Esophagus muscularis mucosa (tissue), 4 donors: Measurements from ENCODE around the gene SLC16A13. TPM values are rescaled to one million over a fixed set of nuclear protein-coding genes. Genes with fewer than 3 reads are reported as not detected.

Experiments
- DNase-seq: peaks from one replicate; pipeline ENCODE4 v3.0.0-alpha.2; 2017; ENCODE audit errors: extremely low spot score
- H3K27ac ChIP-seq, 4 donors: fragments of 200-600 bp; sonication (generic); replicated peaks in 1 of 4; 1 replicate in 3 of 4; 2 replicates in 1 of 4; pipeline ENCODE4 v1.5.1; 2016 to 2019; ENCODE audit warnings: mild to moderate bottlenecking in 1 of 4
- H3K27me3 ChIP-seq, 4 donors: fragments of 200-600 bp; sonication (generic); one replicate each; pipeline versions ENCODE4 v1.5.1 to v1.6.0; 2016 to 2019
- H3K36me3 ChIP-seq, 4 donors: fragments of 200-600 bp; sonication (generic); one replicate each; pipeline ENCODE4 v1.5.1; 2016 to 2019
- H3K4me1 ChIP-seq, 4 donors: fragments of 200-600 bp; sonication (generic); one replicate each; pipeline ENCODE4 v1.5.1; 2016 to 2019
- H3K4me3 ChIP-seq, 4 donors: fragments of 200-600 bp; sonication (generic); 1 replicate in 2 of 4; 2 replicates in 2 of 4; pipeline ENCODE4 v1.5.1; 2016 to 2019; ENCODE audit warnings: mild to moderate bottlenecking in 4 of 4, moderate library complexity in 1 of 4
- H3K9me3 ChIP-seq, 4 donors: fragments of 200-600 bp; sonication (generic); 1 replicate in 3 of 4; 2 replicates in 1 of 4; pipeline ENCODE4 v1.5.1; 2016 to 2019
- EP300 ChIP-seq: sonication (generic); formaldehyde crosslinking; IDR thresholded peaks from one replicate; pipeline ENCODE4 v1.6.1; 2017; ENCODE audit warnings: antibody characterized with exemption
- POLR2A ChIP-seq: fragments of 450-650 bp; IDR thresholded peaks from one replicate; pipeline ENCODE4 v1.6.1; 2017; ENCODE audit warnings: antibody characterized with exemption, moderate library complexity, mild to moderate bottlenecking, low read depth
- POLR2AphosphoS5 ChIP-seq, 2 donors: sonication (generic); formaldehyde crosslinking; IDR thresholded peaks; one replicate each; pipeline ENCODE4 v1.6.1; 2017; ENCODE audit warnings: antibody characterized with exemption in 2 of 2
- WGBS: methylation state at CpG from one replicate; pipeline ENCODE4 v1.1.5; 2018; 5-methylcytosine and 5-hydroxymethylcytosine counted together
- intact Hi-C: fragments of 100-400 bp; cut with DNase I; formaldehyde crosslinking; loops from one replicate; pipeline ENCODE4 v1.15.1; 2023
- total RNA-seq, 4 donors: library from RNA; depleted of rRNA; stranded (reverse); fragments of >200 nt; gene quantifications; one replicate each; pipeline versions ENCODE4 v1.1.0 to v1.2.1, GENCODE V29; 2016
- TF ChIP-seq, protein P1 (sequence below), 3 experiments: fragments of 200-600 bp in 2 of 3; fragments of 450-650 bp in 1 of 3; sonication (generic) in 2 of 3; IDR thresholded peaks; one replicate each; pipeline ENCODE4 v1.5.1; 2017 to 2019; ENCODE audit warnings: antibody characterized with exemption in 3 of 3, mild to moderate bottlenecking in 2 of 3, moderate library complexity in 1 of 3

The SLC16A13 gene
- total RNA-seq, 4 donors from 2014 or later = 0.19 to 1.2 (median 0.65) TPM

DNA sequence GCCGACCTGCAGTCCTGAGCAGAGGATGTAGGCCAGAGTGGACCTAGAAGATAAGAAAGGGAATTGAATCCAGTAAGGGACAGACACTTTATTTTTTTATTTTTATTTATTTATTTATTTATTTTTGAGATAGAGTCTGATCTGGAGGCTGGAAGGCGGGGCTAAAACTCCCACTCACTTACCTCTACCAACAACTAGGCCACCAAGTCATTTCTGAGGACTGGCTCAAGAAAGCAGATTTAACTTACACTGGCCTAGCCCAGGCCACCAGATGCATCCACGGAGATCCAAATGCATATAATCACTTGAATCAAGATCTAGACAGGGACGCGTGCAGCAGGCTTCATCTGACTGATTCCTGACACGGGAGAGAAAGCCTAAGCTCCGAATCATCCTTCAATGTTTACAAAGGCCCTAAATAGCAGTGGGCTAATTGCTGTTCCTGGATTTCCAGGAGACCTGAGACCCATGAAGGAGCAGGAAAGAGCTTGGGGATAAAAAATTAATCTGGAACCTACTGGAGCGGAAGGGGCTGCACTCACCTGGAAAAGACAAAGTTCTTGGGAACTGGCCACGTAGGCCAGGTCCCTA, 41.1 kb upstream of the SLC16A13 start:
- TF ChIP-seq EP300 (no peak), POLR2A (no peak), POLR2AphosphoS5 (IDR thresholded peaks at IDR 0.05) (no peak)
- TF ChIP-seq, protein P1, sequence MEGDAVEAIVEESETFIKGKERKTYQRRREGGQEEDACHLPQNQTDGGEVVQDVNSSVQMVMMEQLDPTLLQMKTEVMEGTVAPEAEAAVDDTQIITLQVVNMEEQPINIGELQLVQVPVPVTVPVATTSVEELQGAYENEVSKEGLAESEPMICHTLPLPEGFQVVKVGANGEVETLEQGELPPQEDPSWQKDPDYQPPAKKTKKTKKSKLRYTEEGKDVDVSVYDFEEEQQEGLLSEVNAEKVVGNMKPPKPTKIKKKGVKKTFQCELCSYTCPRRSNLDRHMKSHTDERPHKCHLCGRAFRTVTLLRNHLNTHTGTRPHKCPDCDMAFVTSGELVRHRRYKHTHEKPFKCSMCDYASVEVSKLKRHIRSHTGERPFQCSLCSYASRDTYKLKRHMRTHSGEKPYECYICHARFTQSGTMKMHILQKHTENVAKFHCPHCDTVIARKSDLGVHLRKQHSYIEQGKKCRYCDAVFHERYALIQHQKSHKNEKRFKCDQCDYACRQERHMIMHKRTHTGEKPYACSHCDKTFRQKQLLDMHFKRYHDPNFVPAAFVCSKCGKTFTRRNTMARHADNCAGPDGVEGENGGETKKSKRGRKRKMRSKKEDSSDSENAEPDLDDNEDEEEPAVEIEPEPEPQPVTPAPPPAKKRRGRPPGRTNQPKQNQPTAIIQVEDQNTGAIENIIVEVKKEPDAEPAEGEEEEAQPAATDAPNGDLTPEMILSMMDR (IDR thresholded peaks at IDR 0.05) = no peak
- H3K36me3 ChIP-seq = peaks cover 9 to 27% (median 20%) of the 10 kb centered on the region in 4 donors
- DNase-seq = no peak
- H3K4me1 ChIP-seq = peaks cover 8 to 18% (median 16%) of the 10 kb centered on the region in 4 donors
- WGBS = 85% methylated on average over 9 of the region's 9 CpGs
- H3K27me3 ChIP-seq = peaks cover 0 to 41% (median 0%) of the 10 kb centered on the region in 4 donors
- H3K27ac ChIP-seq = no peak overlapping the region
- H3K9me3 ChIP-seq = no peaks in the 10 kb centered on the region
- intact Hi-C loops = no loop called here
- no peak overlapping the region for H3K4me3 ChIP-seq

DNA sequence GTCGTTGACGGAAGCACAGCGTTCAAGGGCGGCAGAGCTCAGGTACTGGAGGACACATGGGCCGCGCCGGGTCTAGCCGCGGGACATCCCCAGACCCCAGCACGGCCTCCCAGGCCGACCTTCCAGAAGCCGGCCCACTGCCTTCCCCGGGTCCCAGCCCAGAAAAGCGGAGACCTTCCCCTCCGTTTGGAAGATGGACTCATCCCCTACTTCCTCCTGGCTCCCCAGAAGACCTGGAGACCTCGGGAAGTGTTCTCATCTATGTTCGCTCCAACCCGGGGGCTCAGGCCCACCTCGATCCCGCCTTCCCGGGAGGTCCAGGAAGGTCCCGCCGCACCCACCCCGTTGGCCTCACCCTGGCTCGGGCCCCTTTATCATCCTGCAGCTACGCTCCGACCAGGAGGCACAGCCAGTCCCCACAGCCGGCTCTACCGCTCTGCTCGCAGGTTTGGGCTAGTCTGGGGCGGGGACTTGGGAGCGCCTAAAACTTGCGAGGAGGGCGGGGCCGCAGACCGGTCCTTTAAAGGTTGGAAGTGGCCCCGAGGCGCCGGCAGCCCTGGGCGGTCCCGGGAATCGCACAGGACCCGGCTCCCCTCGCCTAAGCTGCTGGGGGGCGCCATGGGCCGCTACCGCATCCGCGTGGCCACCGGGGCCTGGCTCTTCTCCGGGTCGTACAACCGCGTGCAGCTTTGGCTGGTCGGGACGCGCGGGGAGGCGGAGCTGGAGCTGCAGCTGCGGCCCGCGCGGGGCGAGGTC, 40.1 kb upstream of the SLC16A13 start, which contains the start of gene ALOX12:
TSS of gene ALOX12 (plus strand) at position 550 of the 756 bp plus-strand sequence. CDS start at position 619, 69 bp downstream.
- no peak within 1 kb of the TSS for H3K27ac ChIP-seq
- intact Hi-C loops = no loop called here
- DNase-seq = no peak
- no peaks in the 10 kb centered on the region for H3K9me3 ChIP-seq
- H3K36me3 ChIP-seq = peaks cover 14 to 36% (median 29%) of the 10 kb centered on the region in 4 donors
- 18% methylated on average over 24 of the region's 64 CpGs for WGBS
- peaks cover 0 to 33% (median 0%) of the 10 kb centered on the region in 4 donors for H3K27me3 ChIP-seq
- peaks cover 8 to 18% (median 16%) of the 10 kb centered on the region in 4 donors for H3K4me1 ChIP-seq
- TF ChIP-seq, protein P1 (IDR thresholded peaks at IDR 0.05) = no peak
- TF ChIP-seq POLR2A (no peak), EP300 (no peak), POLR2AphosphoS5 (IDR thresholded peaks at IDR 0.05) (no peak)
- H3K4me3 ChIP-seq = peak within 1 kb of the TSS; percentile 43 to 55 (median 47)

DNA sequence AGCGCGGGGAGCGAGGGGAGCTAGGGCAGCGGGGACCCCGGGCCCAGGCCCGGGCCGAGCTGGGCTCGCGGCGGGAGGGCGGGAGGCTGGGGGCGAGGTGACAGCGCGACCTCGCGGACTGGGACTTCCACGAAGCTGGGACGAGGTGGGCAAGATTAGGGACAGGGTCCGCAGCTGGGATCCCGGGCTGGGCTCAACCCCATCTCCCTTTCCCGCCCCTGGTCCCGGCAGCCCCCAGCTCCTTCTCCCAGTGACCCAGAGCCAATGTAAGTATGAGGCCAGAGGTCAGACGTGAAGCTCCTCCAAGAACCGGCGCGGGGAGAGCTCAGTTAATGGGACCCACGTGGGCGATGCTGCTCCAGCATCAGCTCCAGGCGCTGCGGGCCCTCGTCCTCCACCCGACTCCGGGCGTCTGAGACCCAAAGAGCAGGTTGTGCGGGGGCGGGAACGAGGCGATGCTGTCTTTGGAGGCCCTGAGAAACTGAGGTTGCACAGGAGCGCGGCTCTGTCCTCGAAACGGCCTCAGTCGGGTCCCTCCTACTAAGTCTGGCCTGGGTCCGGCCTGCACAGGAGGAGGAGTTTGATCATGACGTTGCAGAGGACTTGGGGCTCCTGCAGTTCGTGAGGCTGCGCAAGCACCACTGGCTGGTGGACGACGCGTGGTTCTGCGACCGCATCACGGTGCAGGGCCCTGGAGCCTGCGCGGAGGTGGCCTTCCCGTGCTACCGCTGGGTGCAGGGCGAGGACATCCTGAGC, 39.4 kb upstream of the SLC16A13 start:
- H3K27ac ChIP-seq = no peak overlapping the region
- peaks cover 8 to 18% (median 16%) of the 10 kb centered on the region in 4 donors for H3K4me1 ChIP-seq
- peaks cover 0 to 26% (median 0%) of the 10 kb centered on the region in 4 donors for H3K27me3 ChIP-seq
- 69% methylated on average over 26 of the region's 58 CpGs for WGBS
- no peak for DNase-seq
- H3K36me3 ChIP-seq = peaks cover 14 to 44% (median 36%) of the 10 kb centered on the region in 4 donors
- H3K4me3 ChIP-seq = peak overlapping the region; percentile 43 to 55 (median 47)
- no peak for TF ChIP-seq EP300
- TF ChIP-seq POLR2A = no peak
- TF ChIP-seq, protein P1 (IDR thresholded peaks at IDR 0.05) = no peak
- TF ChIP-seq POLR2AphosphoS5 (IDR thresholded peaks at IDR 0.05) = no peak
- intact Hi-C loops = no loop called here
- no peaks in the 10 kb centered on the region for H3K9me3 ChIP-seq

DNA sequence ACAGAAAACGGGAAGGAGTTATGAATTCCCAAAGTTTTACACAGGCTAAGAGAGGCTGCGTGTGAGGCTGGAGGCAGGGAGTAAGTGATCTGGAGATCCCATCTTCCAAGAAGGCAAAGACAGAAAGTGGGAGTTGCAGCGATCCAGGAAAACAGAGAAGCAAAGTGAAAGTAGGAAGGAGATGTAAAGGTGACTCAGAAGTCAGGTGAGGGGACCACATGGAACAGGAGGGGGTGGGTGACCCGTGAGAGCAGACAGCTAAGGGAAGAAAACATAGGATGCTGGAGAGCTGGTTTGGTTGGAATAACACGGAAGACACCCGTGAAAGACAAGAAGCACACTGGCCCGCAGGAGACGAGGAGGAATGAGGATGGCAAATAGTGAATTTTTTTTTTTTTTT, 38.6 kb upstream of the SLC16A13 start:
- Histone ChIP-seq H3K4me3 (no peak overlapping the region), H3K27ac (no peak overlapping the region), H3K36me3 (peaks cover 17 to 51% (median 44%) of the 10 kb centered on the region in 4 donors), H3K4me1 (peaks cover 8 to 18% (median 16%) of the 10 kb centered on the region in 4 donors), H3K27me3 (peaks cover 0 to 21% (median 0%) of the 10 kb centered on the region in 4 donors), H3K9me3 (no peaks in the 10 kb centered on the region)
- intact Hi-C loops = no loop called here
- DNase-seq = no peak
- 91% methylated on average over 8 of the region's 8 CpGs for WGBS
- TF ChIP-seq, protein P1 (IDR thresholded peaks at IDR 0.05) = no peak
